ENCODE measurements around the gene LRRTM2.

GRCh38 chr5:138844812-138845513 is 30.2 kb downstream of the LRRTM2 start:
- TF ChIP-seq CTCF (IDR thresholded peaks at IDR 0.05 in 2 of 3, conservative IDR thresholded peaks at IDR 0.05 in 1 of 3; ENCODE audit: control insufficient read depth in 2 of 3, extremely low read depth in 1 of 3, insufficient read depth in 1 of 3, low read depth in 3 of 3, low read length in 3 of 3) (no peak), DPF2 (IDR thresholded peaks at IDR 0.05) (no peak), POLR2AphosphoS5 (IDR thresholded peaks at IDR 0.05; ENCODE audit: low read length) (no peak)

All from GM12878 (cell line).